A549 (cell line): ENCODE results near the gene C9orf78. TPM values are rescaled to one million over a fixed set of nuclear protein-coding genes. Genes with fewer than 3 reads are reported as not detected.

Experiments
- ATAC-seq, 2 experiments: fragments of 200-7000 bp in 1 of 2; fragments of >200 bp in 1 of 2; cut with Nextera tagmentation in 1 of 2; cut with Tn5 transposase in 1 of 2; 3 replicates each; pipeline versions ENCODE4 v1.8.0 to v1.9.1; 2018 to 2020; ENCODE audit warnings: mild to moderate bottlenecking in 1 of 2, moderate library complexity in 1 of 2
- CTCF ChIA-PET: fragments of 300-600 bp; sonication (Branson Sonifier 250); formaldehyde crosslinking; extraction: SDS; loops from one replicate; lab custom pipeline; 2021; ENCODE audit warnings: antibody characterized with exemption, inconsistent platforms; lab: Yijun Ruan, JAX
- POLR2A ChIA-PET: fragments of 350-600 bp; formaldehyde crosslinking; extraction: SDS; loops from one replicate; lab custom pipeline; 2021; ENCODE audit warnings: antibody characterized with exemption, inconsistent platforms; lab: Yijun Ruan, JAX
- DNase-seq, 2 experiments: peaks; one replicate each; pipeline versions ENCODE4 v3.0.0 to v3.0.0-alpha.2; 2011 to 2016; ENCODE audit warnings: low read depth in 1 of 2, low spot score in 1 of 2
- FAIRE-seq: peaks from 2 replicates; lab custom pipeline; 2011; peaks lifted over from hg19 to GRCh38; lab: Jason Lieb, UNC
- H3K27ac ChIP-seq, 2 experiments: fragments of >200 bp; sonication (Bioruptor Twin); formaldehyde crosslinking; 3 replicates each; pipeline ENCODE4 v1.5.1; 2016 to 2017
- H3K4me1 ChIP-seq: fragments of >200 bp; sonication (Bioruptor Twin); formaldehyde crosslinking; 3 replicates; pipeline ENCODE4 v1.6.1; 2016
- H3K4me2 ChIP-seq: fragments of >200 bp; sonication (Bioruptor Twin); formaldehyde crosslinking; 3 replicates; pipeline ENCODE4 v1.6.1; 2016
- H3K4me3 ChIP-seq: fragments of >200 bp; sonication (Bioruptor Twin); formaldehyde crosslinking; 3 replicates; pipeline ENCODE4 v1.5.1; 2016
- H3K9me3 ChIP-seq: fragments of >200 bp; sonication (Bioruptor Twin); formaldehyde crosslinking; 3 replicates; pipeline ENCODE4 v1.6.1; 2016
- ATOH8 ChIP-seq: fragments of 250-450 bp; sonication (Bioruptor Pico); IDR thresholded peaks from 2 replicates; pipeline ENCODE4 v1.5.0; 2020; ENCODE audit warnings: low read depth, mild to moderate bottlenecking, moderate library complexity
- BHLHE40 ChIP-seq: IDR thresholded peaks from 2 replicates; pipeline ENCODE4 v1.6.1; 2012; ENCODE audit warnings: low read depth, low read length, inconsistent platforms
- CBX8 ChIP-seq: fragments of 200-600 bp; sonication (generic); IDR thresholded peaks from 2 replicates; pipeline ENCODE4 v1.6.1; 2016
- CEBPB ChIP-seq, 2 experiments: fragments of >200 bp in 1 of 2; sonication (Bioruptor Twin) in 1 of 2; formaldehyde crosslinking in 1 of 2; IDR thresholded peaks; 2 replicates each; pipeline ENCODE4 v1.6.1; 2012 to 2016
- CHD4 ChIP-seq: fragments of 200-600 bp; sonication (generic); IDR thresholded peaks from 2 replicates; pipeline ENCODE4 v1.6.1; 2016; ENCODE audit warnings: antibody characterized with exemption, mild to moderate bottlenecking, borderline replicate concordance
- EHMT2 ChIP-seq: fragments of 200-600 bp; sonication (generic); IDR thresholded peaks from 2 replicates; pipeline ENCODE4 v1.6.1; 2016; ENCODE audit warnings: antibody characterized with exemption, low read depth, mild to moderate bottlenecking, moderate library complexity
- EP300 ChIP-seq, 2 experiments: fragments of >200 bp; sonication (Bioruptor Twin); formaldehyde crosslinking; IDR thresholded peaks; 2 replicates in 1 of 2; 3 replicates in 1 of 2; pipeline ENCODE4 v1.6.1; 2016 to 2017
- FOSL2 ChIP-seq, 2 experiments: fragments of 450-650 bp in 1 of 2; fragments of >200 bp in 1 of 2; sonication (Bioruptor Twin) in 1 of 2; formaldehyde crosslinking; IDR thresholded peaks; 2 replicates each; pipeline versions ENCODE4 v1.5.0 to v1.6.1; 2016 to 2020; ENCODE audit warnings: mild to moderate bottlenecking in 1 of 2, moderate library complexity in 1 of 2
- GATA3 ChIP-seq: IDR thresholded peaks from 2 replicates; pipeline ENCODE4 v1.6.1; 2012; ENCODE audit warnings: borderline replicate concordance
- HDAC2 ChIP-seq: fragments of 200-600 bp; sonication (generic); IDR thresholded peaks from 2 replicates; pipeline ENCODE4 v1.6.1; 2016
- HOXA7 ChIP-seq: fragments of 250-450 bp; sonication (Bioruptor Pico); IDR thresholded peaks from 2 replicates; pipeline ENCODE4 v1.5.0; 2020; ENCODE audit warnings: mild to moderate bottlenecking, moderate library complexity
- HOXB13 ChIP-seq: fragments of 250-450 bp; sonication (Bioruptor Pico); IDR thresholded peaks from 2 replicates; pipeline ENCODE4 v1.5.0; 2020; ENCODE audit warnings: low read depth, mild to moderate bottlenecking, moderate library complexity
- MAFK ChIP-seq: fragments of 450-650 bp; IDR thresholded peaks from 2 replicates; pipeline ENCODE4 v1.6.1; 2014; ENCODE audit not compliant: partially characterized antibody
- NPAS2 ChIP-seq: fragments of 250-450 bp; sonication (Bioruptor Pico); IDR thresholded peaks from 2 replicates; pipeline ENCODE4 v1.8.0; 2022; ENCODE audit warnings: mild to moderate bottlenecking, moderate library complexity, borderline replicate concordance
- NR3C1 ChIP-seq: fragments of >200 bp; sonication (Bioruptor Twin); formaldehyde crosslinking; IDR thresholded peaks from 3 replicates; pipeline ENCODE4 v1.6.1; 2017
- PHF8 ChIP-seq: fragments of 200-600 bp; sonication (generic); IDR thresholded peaks from 2 replicates; pipeline ENCODE4 v1.6.1; 2016; ENCODE audit warnings: low read depth, mild to moderate bottlenecking, antibody characterized with exemption, moderate library complexity, borderline replicate concordance
- POLR2A ChIP-seq: IDR thresholded peaks from 2 replicates; pipeline ENCODE4 v1.6.1; 2012; ENCODE audit warnings: mild to moderate bottlenecking, low read length
- RARB ChIP-seq: fragments of 250-450 bp; sonication (Bioruptor Pico); IDR thresholded peaks from 2 replicates; pipeline ENCODE4 v1.8.0; 2021; ENCODE audit warnings: mild to moderate bottlenecking, moderate library complexity
- RCOR1 ChIP-seq: fragments of 150-350 bp; IDR thresholded peaks from 2 replicates; pipeline ENCODE4 v1.6.1; 2014; ENCODE audit warnings: antibody characterized with exemption, low read length, low read depth
- REST ChIP-seq: fragments of 200-600 bp; sonication (generic); IDR thresholded peaks from 2 replicates; pipeline ENCODE4 v1.6.1; 2016; ENCODE audit warnings: antibody characterized with exemption, mild to moderate bottlenecking, moderate library complexity
- RFX5 ChIP-seq: fragments of 450-650 bp; IDR thresholded peaks from 2 replicates; pipeline ENCODE4 v1.7.1; 2014; ENCODE audit warnings: antibody characterized with exemption, mild to moderate bottlenecking, moderate library complexity
- RNF2 ChIP-seq: fragments of 200-600 bp; sonication (generic); IDR thresholded peaks from 2 replicates; pipeline ENCODE4 v1.6.1; 2016; ENCODE audit warnings: low read depth, mild to moderate bottlenecking, antibody characterized with exemption, moderate library complexity, borderline replicate concordance
- TFCP2L1 ChIP-seq: fragments of 250-450 bp; sonication (Bioruptor Pico); IDR thresholded peaks from 2 replicates; pipeline ENCODE4 v1.5.0; 2021; ENCODE audit warnings: mild to moderate bottlenecking
- USF2 ChIP-seq: fragments of 450-650 bp; IDR thresholded peaks from 2 replicates; pipeline ENCODE4 v1.6.1; 2014; ENCODE audit warnings: antibody characterized with exemption
- ZC3H11A ChIP-seq: fragments of 450-650 bp; IDR thresholded peaks from 2 replicates; pipeline ENCODE4 v1.6.1; 2014; ENCODE audit warnings: antibody characterized with exemption, mild to moderate bottlenecking
- ZFP36 ChIP-seq: fragments of 450-650 bp; IDR thresholded peaks from 2 replicates; pipeline ENCODE4 v1.6.1; 2014; ENCODE audit warnings: borderline replicate concordance; ENCODE audit not compliant: partially characterized antibody
- WGBS: methylation state at CpG from one replicate; pipeline ENCODE4 v1.1.6; 2017; ENCODE audit errors: missing lambda C conversion rate; 5-methylcytosine and 5-hydroxymethylcytosine counted together
- polyA plus RNA-seq, 4 experiments: library from polyadenylated mRNA; depleted of rRNA in 3 of 4; stranded (reverse); fragments of >200 nt; fragmentation: RNase III in 1 of 4; extraction: RNeasy Plus Mini Kit Qiagen cat#74134 plus additional on column Dnase treatment in 1 of 4; gene quantifications; 2 replicates in 3 of 4; 3 replicates in 1 of 4; pipeline ENCODE4 v1.2.3, GENCODE V29; 2011 to 2017
- TF ChIP-seq, protein P1 (sequence below): fragments of >200 bp; sonication (Bioruptor Twin); formaldehyde crosslinking; IDR thresholded peaks from 2 replicates; pipeline ENCODE4 v1.6.1; 2016

The C9orf78 gene
- polyA plus RNA-seq, 2 of the 4 experiments (the other 2 are of a cell fraction): 91.4 to 131 TPM

- H3K4me3 ChIP-seq: no peak overlapping the region
- ChIA-PET POLR2A (no interaction called here), CTCF (interaction anchor here (2.4 kb wide), 1 partner anchor 24 kb away, joined by 10 read pairs; no protein-coding TSS in a partner anchor)
- H3K9me3 ChIP-seq: no peaks in the 10 kb centered on the region
- ATAC-seq (no peak), DNase-seq (no peak), FAIRE-seq (no peak)
- no peaks in the 10 kb centered on the region for H3K4me1 ChIP-seq
- TF ChIP-seq CBX8: no peak
- no peak overlapping the region for H3K4me2 ChIP-seq
- no peak overlapping the region for H3K27ac ChIP-seq
- WGBS: 80% methylated on average over 11 of the region's 11 CpGs
These were observed 25.8 kb upstream of the C9orf78 start for GRCh38 chr9:129860653-129861446.

DNA sequence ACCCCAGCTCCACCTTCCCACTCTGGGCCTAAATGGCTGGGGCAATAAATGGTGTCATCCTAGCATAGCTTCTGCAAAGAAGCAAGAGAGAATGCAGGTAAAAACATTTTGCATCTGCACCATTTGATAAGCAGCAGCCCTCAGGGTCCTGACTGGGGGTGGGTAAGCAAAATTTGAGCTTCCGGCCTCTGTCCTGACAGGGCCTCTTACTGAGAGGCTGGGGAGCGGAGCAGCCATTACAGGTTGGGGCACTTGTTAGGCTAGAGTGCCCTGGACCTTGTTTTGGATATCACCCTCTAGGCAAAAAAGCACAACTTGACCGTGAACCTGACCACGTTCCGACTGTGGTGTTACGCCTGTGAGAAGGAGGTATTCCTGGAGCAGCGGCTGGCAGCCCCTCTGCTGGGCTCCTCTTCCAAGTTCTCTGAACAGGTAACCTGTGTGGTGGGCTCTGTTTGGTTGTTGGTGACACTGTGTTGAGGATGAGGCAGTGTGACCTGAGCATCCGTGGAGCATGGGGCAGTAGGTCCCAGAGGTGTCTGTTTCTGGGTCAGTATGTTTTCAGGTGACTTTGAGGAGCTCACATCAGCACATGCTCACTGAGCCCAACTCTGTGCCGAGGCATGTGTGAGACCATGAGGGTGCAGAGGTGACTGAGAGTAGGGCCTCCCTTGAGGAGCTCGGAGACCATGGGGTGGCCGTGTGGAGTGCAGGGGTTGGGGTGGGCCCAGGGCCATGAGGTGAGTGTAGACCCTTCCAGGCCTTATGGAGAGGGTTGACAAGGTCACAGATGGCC lies 23.3 kb upstream of the C9orf78 start:
- ATAC-seq (no peak), FAIRE-seq (no peak), DNase-seq (no peak)
- H3K9me3 ChIP-seq: no peaks in the 10 kb centered on the region
- H3K4me2 ChIP-seq: no peak overlapping the region
- H3K27ac ChIP-seq: no peak overlapping the region
- POLR2A ChIA-PET: no interaction called here
- CTCF ChIA-PET: interaction anchor here (1.1 to 1.4 kb wide), 2 partner anchors 17 to 241 kb away, joined by 3 to 4 read pairs; no protein-coding TSS in a partner anchor
- no peak for TF ChIP-seq RARB (CRISPR knock-in tag)
- no peak for TF ChIP-seq RNF2
- no peak for TF ChIP-seq BHLHE40
- TF ChIP-seq REST: no peak
- TF ChIP-seq USF2: no peak
- TF ChIP-seq TFCP2L1 (CRISPR knock-in tag): no peak
- TF ChIP-seq EHMT2: no peak
- TF ChIP-seq PHF8: no peak
- TF ChIP-seq ZC3H11A: no peak
- no peak for TF ChIP-seq HDAC2
- no peak for TF ChIP-seq ZFP36
- TF ChIP-seq CEBPB (IDR thresholded peaks at IDR 0.05): no peak
- TF ChIP-seq, protein P1, sequence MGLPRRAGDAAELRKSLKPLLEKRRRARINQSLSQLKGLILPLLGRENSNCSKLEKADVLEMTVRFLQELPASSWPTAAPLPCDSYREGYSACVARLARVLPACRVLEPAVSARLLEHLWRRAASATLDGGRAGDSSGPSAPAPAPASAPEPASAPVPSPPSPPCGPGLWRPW: no peak
- no peak for TF ChIP-seq RFX5
- TF ChIP-seq NPAS2: no peak
- TF ChIP-seq HOXA7 (CRISPR knock-in tag): no peak
- H3K4me3 ChIP-seq: no peak overlapping the region
- 91% methylated on average over 11 of the region's 11 CpGs for WGBS
- H3K4me1 ChIP-seq: no peaks in the 10 kb centered on the region

- POLR2A ChIA-PET: no interaction called here
- TF ChIP-seq ATOH8 (CRISPR knock-in tag) (no peak), ZC3H11A (no peak), NR3C1 (no peak), RCOR1 (no peak), HOXB13 (CRISPR knock-in tag) (no peak), FOSL2 (IDR thresholded peaks at IDR 0.05) (no peak), FOSL2 (CRISPR knock-in tag; IDR thresholded peaks at IDR 0.05) (no peak), MAFK (no peak), POLR2A (no peak), CHD4 (no peak), GATA3 (no peak), EP300 (IDR thresholded peaks at IDR 0.05) (no peak)
- H3K4me3 ChIP-seq: no peak overlapping the region
- no peak overlapping the region for H3K4me2 ChIP-seq
- CTCF ChIA-PET: no interaction called here
- DNase-seq: no peak
- FAIRE-seq: no peak
- H3K27ac ChIP-seq: no peak overlapping the region
- 87% methylated on average over 7 of the region's 7 CpGs for WGBS
- H3K4me1 ChIP-seq: no peaks in the 10 kb centered on the region
- no peak for ATAC-seq
- H3K9me3 ChIP-seq: no peaks in the 10 kb centered on the region
These were observed 22.1 kb upstream of the C9orf78 start for GRCh38 chr9:129857207-129857606.
